HG02798 (cell line): ENCODE measurements around the gene VSTM2B.

ENCODE experiments used
- ATAC-seq: cut with Tn5 transposase; IDR thresholded peaks from one replicate; pipeline ENCODE4 v1.9.1; 2021; ENCODE audit warnings: mild to moderate bottlenecking; ENCODE audit not compliant: unreplicated experiment, poor library complexity

VSTM2B gene

GRCh38 chr19:29528946-29529645, 3.3 kb downstream of the VSTM2B start:
- no peak for ATAC-seq

DNA sequence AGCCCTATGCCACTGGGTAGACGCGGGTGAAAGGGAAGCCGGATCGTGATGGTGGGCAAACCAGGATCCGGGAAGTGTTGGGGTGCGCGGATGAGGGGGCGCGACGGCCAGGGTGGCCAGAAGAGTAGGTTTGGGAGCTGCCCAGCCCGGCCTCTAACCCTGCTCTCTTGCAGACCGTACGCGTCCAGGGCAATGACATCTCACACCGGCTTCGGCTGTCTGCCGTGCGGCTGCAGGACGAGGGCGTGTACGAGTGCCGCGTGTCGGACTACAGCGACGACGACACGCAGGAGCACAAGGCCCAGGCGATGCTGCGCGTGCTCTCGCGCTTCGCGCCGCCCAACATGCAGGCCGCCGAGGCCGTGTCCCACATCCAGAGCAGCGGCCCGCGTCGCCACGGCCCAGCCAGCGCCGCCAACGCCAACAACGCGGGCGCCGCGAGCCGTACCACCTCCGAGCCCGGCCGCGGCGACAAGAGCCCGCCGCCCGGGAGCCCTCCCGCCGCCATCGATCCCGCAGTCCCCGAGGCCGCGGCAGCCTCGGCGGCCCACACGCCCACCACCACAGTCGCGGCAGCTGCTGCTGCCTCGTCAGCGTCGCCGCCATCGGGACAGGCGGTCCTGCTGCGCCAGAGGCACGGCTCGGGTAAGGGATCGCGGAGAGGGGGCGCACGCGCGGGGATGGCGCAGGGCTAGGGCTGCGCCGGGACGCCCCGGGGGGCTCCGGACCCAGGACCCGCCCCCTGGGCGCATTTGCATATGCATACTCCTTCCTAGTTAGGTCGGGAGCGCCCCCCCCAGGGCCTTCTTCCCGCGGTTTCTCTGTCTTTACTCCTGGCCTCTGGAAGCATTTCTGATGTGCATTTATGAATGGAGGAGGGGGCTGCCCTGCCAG, 4.1 kb downstream of the VSTM2B start:
- ATAC-seq: no peak

DNA sequence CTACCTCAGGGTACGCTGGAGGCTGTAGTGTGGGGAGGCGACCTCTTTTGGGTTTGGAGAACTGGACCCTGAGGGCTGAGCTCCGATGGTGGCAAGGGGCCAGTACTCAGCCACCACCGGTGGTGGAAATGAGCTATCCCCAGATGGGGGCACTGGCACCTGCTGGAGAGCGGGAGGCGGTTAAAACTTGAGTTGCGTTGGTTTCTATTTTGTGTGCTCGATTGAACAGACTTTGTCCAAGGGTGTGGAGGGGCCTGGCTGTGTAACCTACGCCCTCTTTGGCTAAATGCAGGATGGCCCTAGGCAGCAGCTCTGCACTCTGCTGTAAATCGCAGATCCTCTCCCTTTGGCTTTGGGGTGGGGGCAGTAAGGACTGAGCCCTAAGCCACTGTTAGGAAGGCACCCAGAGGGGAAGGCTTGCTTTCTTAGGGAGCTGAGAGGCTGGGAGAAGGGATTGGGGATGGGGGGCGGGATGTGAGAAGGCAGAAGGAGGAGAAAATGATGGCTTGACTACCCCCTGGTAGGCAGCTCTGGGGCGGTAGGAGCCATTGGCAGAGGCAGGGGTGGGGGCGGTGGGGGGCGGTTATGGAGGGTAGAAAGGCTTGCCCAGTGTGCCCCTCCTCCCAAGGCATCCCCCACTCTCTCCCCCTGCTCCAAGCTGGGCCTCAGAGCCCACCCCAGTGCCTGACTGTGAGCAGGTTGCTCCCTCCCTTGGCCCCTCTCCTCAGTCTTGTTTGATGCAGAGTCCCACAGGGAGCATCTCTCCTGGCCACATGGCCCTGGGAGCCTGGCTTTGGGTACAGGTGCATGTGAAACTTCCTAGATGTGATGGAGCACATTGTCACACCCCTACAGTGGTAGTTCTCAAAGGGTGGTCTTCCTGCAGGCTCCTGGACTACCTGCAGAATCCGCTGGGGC, 5.0 kb downstream of the VSTM2B start:
- no peak for ATAC-seq

GRCh38 chr19:29531458-29532025, 5.7 kb downstream of the VSTM2B start:
- ATAC-seq: no peak

DNA sequence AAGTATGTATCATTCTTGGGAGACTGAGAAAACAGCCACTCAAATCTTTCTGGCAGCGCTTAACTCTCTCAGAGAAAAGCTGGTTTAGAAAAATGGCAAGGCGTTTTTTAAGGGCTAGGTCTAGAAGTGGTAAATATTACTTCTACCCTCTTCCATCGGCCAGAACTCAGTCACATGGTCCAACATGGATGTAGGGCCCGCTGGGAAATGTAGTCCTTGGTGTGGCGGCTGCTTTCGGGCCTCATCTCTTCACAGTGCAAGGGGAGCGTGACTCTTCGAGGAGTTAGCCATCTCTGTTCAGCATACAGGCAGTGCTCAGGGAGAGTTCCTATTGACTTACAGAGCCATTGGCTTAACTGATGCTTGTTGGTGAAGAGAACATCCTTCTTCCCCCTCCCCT, 6.3 kb downstream of the VSTM2B start:
- ATAC-seq: no peak

DNA sequence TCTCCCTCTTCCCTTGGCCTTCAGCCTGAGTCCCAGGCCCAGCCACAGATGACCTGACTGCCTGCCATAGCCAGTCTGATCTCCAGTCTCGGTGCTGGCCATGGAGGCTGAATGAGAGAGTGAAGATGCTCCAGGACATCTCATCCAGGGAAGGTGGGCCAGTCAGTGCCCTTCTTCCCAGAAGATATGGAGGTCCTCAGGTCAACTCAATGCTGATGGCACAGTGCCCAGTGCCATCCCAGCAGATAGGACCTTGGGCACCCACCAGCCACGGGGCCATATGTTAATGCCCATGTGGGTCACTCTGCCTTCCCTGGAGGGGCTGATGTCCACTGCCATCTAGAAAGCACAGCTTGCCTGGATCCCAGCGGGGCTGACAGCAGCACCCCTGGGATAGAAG, 7.2 kb downstream of the VSTM2B start:
- no peak for ATAC-seq

DNA sequence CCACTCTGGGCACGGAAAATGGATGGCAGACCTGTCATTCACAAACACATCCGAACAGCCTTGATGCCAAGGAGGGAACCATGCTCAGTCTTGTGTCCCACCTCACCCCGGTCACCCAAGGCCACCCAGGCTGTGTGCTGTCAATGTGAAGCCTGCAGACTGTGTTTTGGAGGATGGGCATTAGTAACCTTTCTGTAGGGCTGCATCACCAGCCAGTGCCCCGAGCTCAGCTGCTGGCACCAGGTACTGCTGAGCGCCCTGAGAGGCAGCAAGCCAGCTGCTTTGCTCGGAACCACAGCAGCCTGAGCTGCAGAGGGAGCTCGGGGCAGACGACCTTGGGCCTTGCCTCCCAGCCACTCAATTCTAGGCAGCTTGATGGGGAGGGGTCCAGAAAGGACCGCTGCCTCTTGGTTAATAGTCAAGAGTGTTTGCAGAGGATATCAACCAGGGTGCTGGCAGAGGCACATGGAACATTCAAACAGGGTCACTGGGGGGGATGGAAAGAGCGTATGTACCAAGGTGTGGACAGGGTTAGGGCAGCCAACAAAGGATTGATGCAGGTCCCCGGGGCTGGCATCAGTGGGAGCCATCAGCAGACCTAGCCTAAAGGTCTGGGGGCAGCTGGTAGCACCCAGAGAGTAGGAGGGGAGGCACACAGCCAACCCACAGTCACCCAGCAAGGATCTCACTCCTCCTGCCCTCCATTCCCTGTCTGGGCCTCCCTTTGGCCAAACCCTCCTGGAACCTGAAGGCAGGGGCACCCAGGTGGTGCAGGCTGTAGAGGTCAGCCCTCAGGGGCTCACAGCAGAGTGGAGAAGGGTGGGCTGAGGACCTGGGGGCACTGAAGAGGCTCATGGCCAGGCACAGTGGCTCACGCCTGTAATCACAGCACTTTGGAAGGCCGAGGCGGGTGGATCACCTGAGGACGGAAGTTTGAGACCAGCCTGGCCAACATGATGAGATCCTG, 8.1 kb downstream of the VSTM2B start:
- no peak for ATAC-seq

- ATAC-seq: no peak
Observed at GRCh38 chr19:29535214-29535831, 9.5 kb downstream of the VSTM2B start.

DNA sequence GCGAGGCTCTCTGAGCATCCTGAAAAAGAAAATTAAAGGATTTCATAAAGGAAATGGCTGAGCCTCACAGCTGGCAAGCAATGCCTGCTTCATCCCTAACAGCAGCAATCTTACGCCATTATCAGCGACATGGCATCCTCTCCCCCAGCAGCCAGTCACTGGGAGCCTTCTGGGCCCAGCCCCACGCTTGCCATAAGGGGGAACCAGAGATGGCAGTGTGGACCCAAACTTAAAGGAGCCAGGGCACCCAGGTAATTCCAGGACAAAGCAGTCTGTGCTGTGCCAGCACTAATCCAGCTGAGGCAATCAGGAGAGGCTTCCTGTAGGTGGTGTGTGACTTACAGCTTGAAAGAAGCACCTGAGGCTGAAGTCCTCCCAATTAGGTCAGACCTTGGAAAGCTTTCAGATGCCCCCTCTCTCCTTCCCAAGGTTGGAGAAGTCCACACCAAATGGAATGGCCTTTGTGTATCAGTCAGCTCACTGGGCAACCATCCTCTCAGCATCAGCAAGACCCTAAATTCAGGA, 10.3 kb downstream of the VSTM2B start:
- no peak for ATAC-seq

DNA sequence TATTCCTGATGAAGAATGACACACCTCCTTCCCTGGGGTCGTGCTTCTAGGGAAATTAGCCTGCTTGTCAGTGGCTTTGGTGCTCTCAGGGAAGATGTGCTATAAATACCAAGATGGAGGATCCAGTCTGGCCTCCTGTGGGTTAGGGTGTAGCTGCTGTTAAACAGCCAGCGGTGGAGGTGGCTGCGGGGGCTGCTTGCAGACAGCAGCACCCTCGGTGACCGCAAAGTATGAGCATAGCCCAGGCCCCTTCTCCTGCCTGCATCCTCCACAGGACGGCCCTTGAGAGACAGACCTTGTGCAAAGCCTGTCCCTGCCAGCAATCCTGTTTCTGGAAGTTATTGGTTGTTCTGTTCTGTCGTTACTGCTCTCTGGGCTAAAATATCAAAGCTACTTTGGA, 11.4 kb downstream of the VSTM2B start:
- no peak for ATAC-seq

DNA sequence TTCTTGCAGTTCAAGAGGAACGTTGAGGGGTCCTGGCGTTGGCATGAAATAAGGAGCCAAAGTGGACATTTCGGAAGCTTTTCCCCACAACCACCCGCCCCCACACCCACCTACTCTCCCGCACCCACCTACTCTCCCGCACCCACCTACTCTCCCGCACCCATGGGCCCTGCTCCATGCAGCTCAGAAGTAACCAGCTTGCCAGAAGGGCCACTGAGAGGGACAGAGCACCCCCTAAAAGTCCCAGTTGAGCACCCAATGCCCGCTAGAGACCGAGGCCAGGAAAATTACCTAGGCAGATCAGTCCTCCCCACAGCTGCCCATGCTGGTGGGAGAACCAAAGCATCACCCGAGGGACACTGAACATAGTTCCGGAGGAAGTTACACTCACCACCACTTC, 11.8 kb downstream of the VSTM2B start:
- no peak for ATAC-seq

GRCh38 chr19:29538146-29538545, 12.4 kb downstream of the VSTM2B start:
- no peak for ATAC-seq

DNA sequence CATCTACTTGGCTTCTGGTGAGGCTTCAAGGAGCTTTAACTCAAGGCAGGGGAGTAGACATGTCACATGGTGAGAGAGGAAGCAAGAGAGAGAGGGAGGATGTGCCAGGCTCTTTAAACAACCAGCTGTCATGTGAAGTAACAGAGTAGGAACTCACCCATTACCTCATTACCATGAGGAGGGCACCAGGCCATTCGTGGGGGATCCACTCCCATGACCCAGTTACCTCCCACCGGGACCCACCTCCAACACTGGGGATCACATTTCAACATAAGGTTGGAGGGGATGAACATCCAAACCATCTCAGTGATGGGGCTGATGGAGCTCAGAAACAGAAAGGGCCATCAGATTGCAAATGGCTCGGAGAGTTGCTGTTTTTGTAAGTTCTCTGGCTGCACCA, 12.9 kb downstream of the VSTM2B start:
- ATAC-seq: no peak

GRCh38 chr19:29539131-29539530, 13.3 kb downstream of the VSTM2B start:
- ATAC-seq: no peak

GRCh38 chr19:29539670-29540069, 13.9 kb downstream of the VSTM2B start:
- ATAC-seq: no peak

DNA sequence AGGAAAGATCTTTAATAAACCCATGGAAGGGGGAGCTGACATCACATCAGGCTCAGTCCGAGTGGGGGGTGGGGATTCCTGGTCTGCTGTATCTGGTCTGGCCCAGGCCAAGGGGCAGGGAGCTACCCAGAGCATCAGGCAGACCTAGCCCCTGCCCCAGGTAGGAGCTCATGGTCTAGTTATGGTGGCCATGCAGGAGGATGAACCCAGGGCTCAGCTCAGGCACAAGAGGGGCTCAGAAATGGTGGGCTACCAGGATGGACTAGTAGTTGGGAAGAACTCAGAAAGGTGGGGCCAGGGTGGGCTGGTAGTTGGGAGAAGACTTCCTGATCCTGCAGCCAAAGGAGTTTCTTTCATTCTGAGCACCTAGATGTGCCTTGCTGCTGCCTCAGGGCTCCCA, 14.3 kb downstream of the VSTM2B start:
- ATAC-seq: no peak

DNA sequence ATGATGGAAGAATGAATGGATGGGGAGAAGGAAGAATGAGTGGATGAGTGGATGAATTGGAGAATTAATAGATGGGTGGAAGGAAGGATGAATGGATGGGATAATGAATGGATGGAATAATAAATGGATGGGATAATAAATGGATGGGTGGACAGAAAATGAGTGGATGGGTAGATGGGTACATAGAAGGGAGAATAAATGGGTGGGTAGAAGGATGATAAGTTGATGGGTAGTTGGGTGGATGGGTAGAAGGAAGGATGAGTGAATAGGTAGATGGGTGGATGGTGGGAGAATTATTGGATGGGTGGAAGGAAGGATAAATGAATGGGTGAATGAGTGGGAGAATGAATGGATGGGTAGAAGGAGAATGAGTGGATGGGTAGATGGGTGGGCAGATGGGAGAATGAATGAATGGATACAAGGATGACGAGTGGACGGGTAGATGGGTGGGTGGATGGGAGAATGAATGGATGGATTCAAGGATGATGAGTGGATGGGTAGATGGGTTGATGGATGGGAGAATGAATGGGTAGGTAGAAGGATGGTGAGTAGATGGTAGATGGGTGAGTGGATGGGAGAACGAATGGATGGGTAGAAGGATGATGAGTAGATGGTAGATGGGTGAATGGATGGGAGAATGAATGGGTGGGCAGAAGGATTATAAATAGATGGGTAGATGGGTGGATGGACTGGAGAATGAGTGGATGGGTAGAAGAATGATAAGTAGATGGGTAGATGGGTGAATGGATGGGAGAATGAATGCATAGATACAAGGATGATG, 15.9 kb downstream of the VSTM2B start:
- ATAC-seq: no peak

DNA sequence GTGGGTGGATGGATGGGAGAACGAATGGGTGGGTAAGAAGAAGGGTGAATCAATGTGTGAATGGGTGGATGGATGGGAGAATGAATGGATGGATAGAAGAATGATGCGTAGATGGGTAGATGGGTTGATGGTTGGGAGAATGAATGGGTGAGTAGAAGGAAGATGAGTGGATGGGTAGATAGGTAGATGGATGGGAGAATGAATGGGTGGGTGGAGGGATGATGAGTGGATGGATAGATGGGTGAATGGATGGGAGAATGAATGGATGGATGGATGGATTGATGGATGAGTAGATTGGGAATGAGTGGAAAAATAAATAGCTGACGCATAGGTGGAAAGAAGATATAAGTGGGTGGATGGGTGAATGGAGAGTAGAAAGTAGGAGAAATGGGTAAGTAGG, 16.5 kb downstream of the VSTM2B start:
- no peak for ATAC-seq
